Gastrocnemius medialis (tissue), 4 donors: ENCODE measurements around the gene RBFA. TPM values are rescaled to one million over a fixed set of nuclear protein-coding genes. Genes with fewer than 3 reads are reported as not detected.

Experiments used
- ATAC-seq, 2 donors: fragments of 150-250 bp; one replicate each; pipeline ENCODE4 v1.9.1; 2016
- DNase-seq, 2 donors: peaks; one replicate each; pipeline ENCODE4 v3.0.0-alpha.2; 2019
- H3K27ac ChIP-seq, 4 donors: fragments of 200-600 bp; sonication (generic); 1 replicate in 1 of 4; 2 replicates in 3 of 4; pipeline ENCODE4 v1.5.1; 2016 to 2018; ENCODE audit warnings: mild to moderate bottlenecking in 2 of 4, moderate library complexity in 1 of 4
- H3K27me3 ChIP-seq, 3 donors: fragments of 200-600 bp; sonication (generic) in 2 of 3; 1 replicate in 1 of 3; 2 replicates in 2 of 3; pipeline versions ENCODE4 v1.5.1 to v1.6.0; 2016 to 2019; ENCODE audit warnings: mild to moderate bottlenecking in 1 of 3, moderate library complexity in 1 of 3
- H3K36me3 ChIP-seq, 2 donors: fragments of 200-600 bp; sonication (generic) in 1 of 2; one replicate each; pipeline ENCODE4 v1.5.1; 2017 to 2018
- H3K4me1 ChIP-seq, 2 donors: fragments of 200-600 bp; sonication (generic) in 1 of 2; one replicate each; pipeline ENCODE4 v1.5.1; 2016 to 2017; ENCODE audit warnings: mild to moderate bottlenecking in 2 of 2
- H3K4me3 ChIP-seq, 4 donors: fragments of 200-600 bp; sonication (generic) in 3 of 4; 1 replicate in 1 of 4; 2 replicates in 3 of 4; pipeline ENCODE4 v1.5.1; 2016 to 2019; ENCODE audit warnings: mild to moderate bottlenecking in 2 of 4
- H3K9me3 ChIP-seq, 3 donors: fragments of 200-600 bp; sonication (generic) in 2 of 3; 1 replicate in 1 of 3; 2 replicates in 2 of 3; pipeline ENCODE4 v1.5.1; 2016 to 2019
- POLR2A ChIP-seq, 2 donors: fragments of 450-650 bp; IDR thresholded peaks; one replicate each; pipeline ENCODE4 v1.6.1; 2017; ENCODE audit warnings: antibody characterized with exemption in 2 of 2, mild to moderate bottlenecking in 2 of 2, moderate library complexity in 2 of 2
- in situ Hi-C, 4 donors: fragments of 200-750 bp; cut with MboI; loops; one replicate each; pipeline versions ENCODE4 v1.15.0 to v1.8.0; 2017; ENCODE audit warnings: low sequenced_read_pairs in 4 of 4
- intact Hi-C: fragments of 100-400 bp; cut with DNase I; formaldehyde crosslinking; loops from one replicate; pipeline ENCODE4 v1.15.1; 2023; ENCODE audit warnings: low total_unique reads
- total RNA-seq, 4 donors: library from RNA; depleted of rRNA; stranded (reverse); fragments of >200 nt; gene quantifications; one replicate each; pipeline versions ENCODE4 v1.1.0 to v1.2.3, GENCODE V29; 2016
- TF ChIP-seq, protein P1 (sequence below), 5 experiments: fragments of 450-650 bp in 3 of 5; fragments of 200-600 bp in 2 of 5; sonication (generic) in 2 of 5; IDR thresholded peaks in 4 of 5; conservative IDR thresholded peaks in 1 of 5; 1 replicate in 4 of 5; 2 replicates in 1 of 5; pipeline ENCODE4 v1.5.1; 2016 to 2019; ENCODE audit warnings: antibody characterized with exemption in 5 of 5, mild to moderate bottlenecking in 3 of 5, moderate library complexity in 3 of 5

RBFA gene
- total RNA-seq, 4 donors from 2014 or later = 26.6 to 37.4 (median 32.3) TPM

DNA sequence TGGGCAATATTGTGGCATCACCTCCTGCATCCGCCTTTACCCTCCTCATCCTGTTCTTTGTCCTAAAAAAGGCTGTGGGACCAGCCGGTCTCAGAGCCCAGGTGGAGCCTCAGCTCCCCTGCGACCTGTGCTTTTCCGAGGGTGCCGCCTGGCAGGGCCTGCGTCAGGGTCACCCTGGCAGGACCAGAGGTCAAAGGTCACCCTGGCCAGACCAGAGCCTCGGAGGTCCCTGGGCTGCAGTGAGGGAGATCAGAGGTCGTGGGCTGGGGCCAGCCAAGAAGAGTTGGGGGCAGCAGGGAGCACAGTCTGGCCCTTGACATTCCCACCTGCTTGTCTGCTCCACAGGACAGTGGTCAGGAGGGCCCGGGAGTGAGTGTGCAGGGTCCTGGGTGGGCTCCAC is 31.5 kb downstream of the RBFA start:
- H3K4me1 ChIP-seq = no peaks in the 10 kb centered on the region
- in situ Hi-C loops (no loop called here), intact Hi-C loops (no loop called here)
- no peaks in the 10 kb centered on the region for H3K9me3 ChIP-seq
- no peaks in the 10 kb centered on the region for H3K27me3 ChIP-seq
- peaks cover 0 to 5% of the 10 kb centered on the region in 2 donors for H3K36me3 ChIP-seq
- no peak overlapping the region for H3K4me3 ChIP-seq
- DNase-seq (no peak), ATAC-seq (no peak)
- no peak for TF ChIP-seq POLR2A (IDR thresholded peaks at IDR 0.05)
- TF ChIP-seq, protein P1, sequence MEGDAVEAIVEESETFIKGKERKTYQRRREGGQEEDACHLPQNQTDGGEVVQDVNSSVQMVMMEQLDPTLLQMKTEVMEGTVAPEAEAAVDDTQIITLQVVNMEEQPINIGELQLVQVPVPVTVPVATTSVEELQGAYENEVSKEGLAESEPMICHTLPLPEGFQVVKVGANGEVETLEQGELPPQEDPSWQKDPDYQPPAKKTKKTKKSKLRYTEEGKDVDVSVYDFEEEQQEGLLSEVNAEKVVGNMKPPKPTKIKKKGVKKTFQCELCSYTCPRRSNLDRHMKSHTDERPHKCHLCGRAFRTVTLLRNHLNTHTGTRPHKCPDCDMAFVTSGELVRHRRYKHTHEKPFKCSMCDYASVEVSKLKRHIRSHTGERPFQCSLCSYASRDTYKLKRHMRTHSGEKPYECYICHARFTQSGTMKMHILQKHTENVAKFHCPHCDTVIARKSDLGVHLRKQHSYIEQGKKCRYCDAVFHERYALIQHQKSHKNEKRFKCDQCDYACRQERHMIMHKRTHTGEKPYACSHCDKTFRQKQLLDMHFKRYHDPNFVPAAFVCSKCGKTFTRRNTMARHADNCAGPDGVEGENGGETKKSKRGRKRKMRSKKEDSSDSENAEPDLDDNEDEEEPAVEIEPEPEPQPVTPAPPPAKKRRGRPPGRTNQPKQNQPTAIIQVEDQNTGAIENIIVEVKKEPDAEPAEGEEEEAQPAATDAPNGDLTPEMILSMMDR (IDR thresholded peaks at IDR 0.05 in 4 of 5, conservative IDR thresholded peaks at IDR 0.05 in 1 of 5) = no peak
- no peak overlapping the region for H3K27ac ChIP-seq

GRCh38 chr18:80067321-80067720 is 33.1 kb downstream of the RBFA start:
- DNase-seq = no peak
- H3K4me3 ChIP-seq = no peak overlapping the region

GRCh38 chr18:80067897-80068296 is 33.7 kb downstream of the RBFA start:
- Histone ChIP-seq H3K27ac (no peak overlapping the region), H3K36me3 (no peaks in the 10 kb centered on the region), H3K4me1 (no peaks in the 10 kb centered on the region), H3K9me3 (no peaks in the 10 kb centered on the region), H3K27me3 (no peaks in the 10 kb centered on the region), H3K4me3 (no peak overlapping the region)
- in situ Hi-C loops = no loop called here
- intact Hi-C loops = no loop called here
- DNase-seq = no peak
- no peak for TF ChIP-seq POLR2A (IDR thresholded peaks at IDR 0.05)
- TF ChIP-seq, protein P1 (IDR thresholded peaks at IDR 0.05 in 4 of 5, conservative IDR thresholded peaks at IDR 0.05 in 1 of 5) = no peak
- no peak for ATAC-seq

More at GRCh38 chr18:80067321-80067720, 33.1 kb downstream of the RBFA start:
- H3K27me3 ChIP-seq = no peaks in the 10 kb centered on the region
- intact Hi-C loops (no loop called here), in situ Hi-C loops (no loop called here)
- no peak for TF ChIP-seq POLR2A (IDR thresholded peaks at IDR 0.05)
- TF ChIP-seq, protein P1 (IDR thresholded peaks at IDR 0.05 in 4 of 5, conservative IDR thresholded peaks at IDR 0.05 in 1 of 5) = no peak
- H3K4me1 ChIP-seq = no peaks in the 10 kb centered on the region
- no peak overlapping the region for H3K27ac ChIP-seq
- no peaks in the 10 kb centered on the region for H3K36me3 ChIP-seq
- no peaks in the 10 kb centered on the region for H3K9me3 ChIP-seq
- ATAC-seq = no peak

GRCh38 chr18:80068571-80069272 is 34.5 kb downstream of the RBFA start:
- ATAC-seq = no peak
- H3K9me3 ChIP-seq = no peaks in the 10 kb centered on the region
- no peak overlapping the region for H3K27ac ChIP-seq
- H3K27me3 ChIP-seq = no peaks in the 10 kb centered on the region
- H3K4me3 ChIP-seq = no peak overlapping the region
- TF ChIP-seq POLR2A (IDR thresholded peaks at IDR 0.05) = no peak
- TF ChIP-seq, protein P1 (IDR thresholded peaks at IDR 0.05 in 4 of 5, conservative IDR thresholded peaks at IDR 0.05 in 1 of 5) = no peak
- no peak for DNase-seq
- H3K4me1 ChIP-seq = no peaks in the 10 kb centered on the region
- in situ Hi-C loops (no loop called here), intact Hi-C loops (no loop called here)
- H3K36me3 ChIP-seq = peaks cover 0 to under 1% of the 10 kb centered on the region in 2 donors
